Neuronal stem cell (in vitro differentiated cells): Measurements from ENCODE around the gene ZSCAN31.
A peak's percentile ranks its signal among the peaks of the same experiment; 100 is the strongest.
"Not testable (repeated sequence)": the region's sequence is repeated elsewhere in the genome, so short reads cannot be mapped to it uniquely, and the experiment has no call there.

Experiments used
- DNase-seq: peaks from one replicate; pipeline ENCODE4 v3.0.0-alpha.2; 2013; ENCODE audit warnings: low spot score
- H2AFZ ChIP-seq: one replicate; pipeline ENCODE4 v1.6.1; 2013; ENCODE audit warnings: mild to moderate bottlenecking, low read length, inconsistent platforms
- H2AK5ac ChIP-seq: 2 replicates; pipeline ENCODE4 v1.6.1; 2013; ENCODE audit warnings: low read depth, mild to moderate bottlenecking, inconsistent platforms, low read length, moderate library complexity, mixed read lengths
- H2BK120ac ChIP-seq: 2 replicates; pipeline ENCODE4 v1.6.1; 2013; ENCODE audit warnings: low read depth, mild to moderate bottlenecking, inconsistent platforms, low read length, moderate library complexity, mixed read lengths
- H2BK12ac ChIP-seq: one replicate; pipeline ENCODE4 v1.6.1; 2013; ENCODE audit warnings: low read length, inconsistent platforms
- H2BK15ac ChIP-seq: 2 replicates; pipeline ENCODE4 v1.6.1; 2013; ENCODE audit warnings: mild to moderate bottlenecking, low read length, inconsistent platforms, mixed read lengths
- H2BK5ac ChIP-seq: one replicate; pipeline ENCODE4 v1.6.1; 2013; ENCODE audit warnings: inconsistent platforms, mild to moderate bottlenecking, low read length, moderate library complexity
- H3K14ac ChIP-seq: one replicate; pipeline ENCODE4 v1.6.1; 2013; ENCODE audit warnings: low read length, inconsistent platforms
- H3K18ac ChIP-seq: 2 replicates; pipeline ENCODE4 v1.6.1; 2013; ENCODE audit warnings: low read length, inconsistent platforms
- H3K23ac ChIP-seq: 2 replicates; pipeline ENCODE4 v1.6.1; 2013; ENCODE audit warnings: low read depth, mild to moderate bottlenecking, mixed read lengths, low read length, inconsistent platforms; ENCODE audit not compliant: poor library complexity
- H3K27ac ChIP-seq: replicated peaks from 3 replicates; pipeline ENCODE4 v1.5.1; 2013; ENCODE audit warnings: low read length, inconsistent platforms
- H3K27me3 ChIP-seq, 3 experiments: 2 replicates each; pipeline ENCODE4 v1.6.1; 2013; ENCODE audit warnings: low read length in 3 of 3, mild to moderate bottlenecking in 2 of 3, inconsistent platforms in 1 of 3, low read depth in 1 of 3, mixed read lengths in 1 of 3, moderate library complexity in 1 of 3; ENCODE audit not compliant: control insufficient read depth in 3 of 3, insufficient read depth in 3 of 3
- H3K36me3 ChIP-seq, 2 donors: replicated peaks in 1 of 2; 2 replicates each; pipeline ENCODE4 v1.6.1; 2013; ENCODE audit warnings: low read length in 2 of 2; ENCODE audit not compliant: control insufficient read depth in 2 of 2, insufficient read depth in 2 of 2
- H3K4ac ChIP-seq: 2 replicates; pipeline ENCODE4 v1.6.1; 2013; ENCODE audit warnings: inconsistent platforms, mild to moderate bottlenecking, low read length, moderate library complexity
- H3K4me1 ChIP-seq, 2 donors: 1 replicate in 1 of 2; 2 replicates in 1 of 2; pipeline ENCODE4 v1.6.1; 2013; ENCODE audit warnings: low read length in 2 of 2, low read depth in 1 of 2; ENCODE audit not compliant: control insufficient read depth in 2 of 2, insufficient read depth in 1 of 2
- H3K4me2 ChIP-seq: one replicate; pipeline ENCODE4 v1.6.1; 2013; ENCODE audit warnings: mild to moderate bottlenecking, low read length, inconsistent platforms; ENCODE audit not compliant: insufficient read depth, poor library complexity, severe bottlenecking
- H3K4me3 ChIP-seq, 2 donors: 2 replicates each; pipeline ENCODE4 v1.5.1; 2013; ENCODE audit warnings: low read length in 2 of 2, mild to moderate bottlenecking in 2 of 2, inconsistent platforms in 1 of 2, moderate library complexity in 1 of 2
- H3K79me1 ChIP-seq: one replicate; pipeline ENCODE4 v1.6.1; 2013; ENCODE audit warnings: low read depth, mild to moderate bottlenecking, inconsistent platforms, low read length, moderate library complexity
- H3K9ac ChIP-seq: one replicate; pipeline ENCODE4 v1.6.1; 2013; ENCODE audit warnings: mild to moderate bottlenecking, low read depth, low read length, inconsistent platforms; ENCODE audit not compliant: poor library complexity
- H3K9me3 ChIP-seq, 2 donors: replicated peaks in 1 of 2; 2 replicates each; pipeline versions ENCODE3 to v1.6.1; 2013; ENCODE audit warnings: low read length in 2 of 2, mild to moderate bottlenecking in 2 of 2, inconsistent platforms in 1 of 2, low read depth in 1 of 2, mixed read lengths in 1 of 2, moderate library complexity in 1 of 2; ENCODE audit not compliant: control insufficient read depth in 2 of 2, insufficient read depth in 1 of 2
- H4K8ac ChIP-seq: one replicate; pipeline ENCODE4 v1.6.1; 2013; ENCODE audit warnings: low read depth, mild to moderate bottlenecking, inconsistent platforms, low read length, moderate library complexity
- H4K91ac ChIP-seq: one replicate; pipeline ENCODE4 v1.6.1; 2013; ENCODE audit warnings: low read length, low read depth, mild to moderate bottlenecking, inconsistent platforms; ENCODE audit not compliant: poor library complexity
- WGBS, 2 donors: extraction: QIAGEN DNeasy Blood & Tissue Kit; methylation state at CpG; one replicate each; pipeline ENCODE4 v1.1.7; 2013; ENCODE audit warnings: missing lambda C conversion rate in 2 of 2, mixed read lengths in 1 of 2; ENCODE audit not compliant: insufficient read length in 2 of 2, insufficient replicate concordance in 1 of 2; ENCODE audit errors: extremely low coverage in 2 of 2; 5-methylcytosine and 5-hydroxymethylcytosine counted together

Gene ZSCAN31

GRCh38 chr6:28322661-28323060 lies 13.3 kb downstream of the ZSCAN31 start:
- no CpG with 5 or more reads among the region's 3 CpGs for WGBS, 2 donors
- no peak overlapping the region for H3K4me2 ChIP-seq
- no peak overlapping the region for H2BK120ac ChIP-seq

GRCh38 chr6:28317866-28318265 lies 18.1 kb downstream of the ZSCAN31 start:
- DNase-seq, H3K27me3 ChIP-seq, H4K8ac ChIP-seq, H3K79me1 ChIP-seq, H2AK5ac ChIP-seq, H2BK15ac ChIP-seq, H2AFZ ChIP-seq, H3K4me1 ChIP-seq, H2BK12ac ChIP-seq, H3K23ac ChIP-seq, H3K4ac ChIP-seq, H3K4me2 ChIP-seq, H2BK5ac ChIP-seq, H4K91ac ChIP-seq, H3K14ac ChIP-seq, H2BK120ac ChIP-seq, H3K27ac ChIP-seq, H3K18ac ChIP-seq, H3K9me3 ChIP-seq, H3K36me3 ChIP-seq, H3K4me3 ChIP-seq, H3K9ac ChIP-seq: not testable (repeated sequence)
- no CpG with 5 or more reads among the region's 8 CpGs for WGBS, 2 donors

More at GRCh38 chr6:28322661-28323060, 13.3 kb downstream of the ZSCAN31 start:
- Histone ChIP-seq H2BK5ac (no peak overlapping the region), H3K27ac (no peak overlapping the region), H4K91ac (no peak overlapping the region), H2AK5ac (no peak overlapping the region), H3K23ac (no peak overlapping the region), H3K4ac (no peak overlapping the region), H3K4me3 (no peak overlapping the region), H3K4me1 (no peaks in the 10 kb centered on the region), H3K18ac (no peak overlapping the region), H2BK15ac (no peak overlapping the region), H3K79me1 (no peaks in the 10 kb centered on the region), H3K9ac (no peak overlapping the region), H2BK12ac (no peak overlapping the region), H3K9me3 (peaks cover 15 to 32% of the 10 kb centered on the region in 2 donors), H2AFZ (no peak overlapping the region), H3K36me3 (peaks cover 7 to 30% of the 10 kb centered on the region in 2 donors), H3K14ac (no peak overlapping the region), H3K27me3 (no peaks in the 10 kb centered on the region), H4K8ac (no peak overlapping the region)
- no peak for DNase-seq

- Histone ChIP-seq H3K18ac (no peak overlapping the region), H3K4me2 (no peak overlapping the region), H3K14ac (no peak overlapping the region), H2BK15ac (no peak overlapping the region), H2BK120ac (no peak overlapping the region), H2BK12ac (no peak overlapping the region), H4K8ac (no peak overlapping the region), H2BK5ac (no peak overlapping the region), H3K36me3 (no peaks in the 10 kb centered on the region), H3K4me3 (no peak overlapping the region), H2AK5ac (no peak overlapping the region), H3K23ac (no peak overlapping the region), H3K4ac (no peak overlapping the region), H3K27me3 (no peaks in the 10 kb centered on the region), H3K27ac (no peak overlapping the region), H2AFZ (no peak overlapping the region), H3K9me3 (no peaks in the 10 kb centered on the region), H3K4me1 (no peaks in the 10 kb centered on the region), H3K79me1 (no peaks in the 10 kb centered on the region), H3K9ac (no peak overlapping the region), H4K91ac (no peak overlapping the region)
- WGBS, 2 donors = no CpG with 5 or more reads among the region's 3 CpGs
- no peak for DNase-seq
These were observed 20.3 kb downstream of the ZSCAN31 start for GRCh38 chr6:28315628-28316027.

GRCh38 chr6:28312939-28313338 lies 23.0 kb downstream of the ZSCAN31 start:
- Histone ChIP-seq H2BK5ac (no peak overlapping the region), H3K9me3 (no peaks in the 10 kb centered on the region), H3K27me3 (no peaks in the 10 kb centered on the region), H2BK120ac (no peak overlapping the region), H3K23ac (no peak overlapping the region), H2BK12ac (no peak overlapping the region), H3K79me1 (no peaks in the 10 kb centered on the region), H3K4me2 (no peak overlapping the region), H3K4me3 (no peak overlapping the region), H4K8ac (peak overlapping the region; percentile 50), H3K36me3 (no peaks in the 10 kb centered on the region), H3K14ac (no peak overlapping the region), H3K4me1 (no peaks in the 10 kb centered on the region), H2AFZ (no peak overlapping the region), H3K18ac (no peak overlapping the region), H4K91ac (no peak overlapping the region), H3K27ac (no peak overlapping the region), H2AK5ac (no peak overlapping the region), H2BK15ac (no peak overlapping the region), H3K4ac (no peak overlapping the region), H3K9ac (peak overlapping the region; percentile 36)
- no CpG with 5 or more reads among the region's 23 CpGs for WGBS, 2 donors
- no peak for DNase-seq
